ENCODE measurements around the gene PHACTR2. TPM values are rescaled to one million over a fixed set of nuclear protein-coding genes. Genes with fewer than 3 reads are reported as not detected.

PHACTR2 gene
- 3.4 to 7.0 TPM (median 4.7 TPM) in 5 replicates for total RNA-seq (2022; extraction: Qiagen RNA extraction; ENCODE audit: low read depth)

DNA sequence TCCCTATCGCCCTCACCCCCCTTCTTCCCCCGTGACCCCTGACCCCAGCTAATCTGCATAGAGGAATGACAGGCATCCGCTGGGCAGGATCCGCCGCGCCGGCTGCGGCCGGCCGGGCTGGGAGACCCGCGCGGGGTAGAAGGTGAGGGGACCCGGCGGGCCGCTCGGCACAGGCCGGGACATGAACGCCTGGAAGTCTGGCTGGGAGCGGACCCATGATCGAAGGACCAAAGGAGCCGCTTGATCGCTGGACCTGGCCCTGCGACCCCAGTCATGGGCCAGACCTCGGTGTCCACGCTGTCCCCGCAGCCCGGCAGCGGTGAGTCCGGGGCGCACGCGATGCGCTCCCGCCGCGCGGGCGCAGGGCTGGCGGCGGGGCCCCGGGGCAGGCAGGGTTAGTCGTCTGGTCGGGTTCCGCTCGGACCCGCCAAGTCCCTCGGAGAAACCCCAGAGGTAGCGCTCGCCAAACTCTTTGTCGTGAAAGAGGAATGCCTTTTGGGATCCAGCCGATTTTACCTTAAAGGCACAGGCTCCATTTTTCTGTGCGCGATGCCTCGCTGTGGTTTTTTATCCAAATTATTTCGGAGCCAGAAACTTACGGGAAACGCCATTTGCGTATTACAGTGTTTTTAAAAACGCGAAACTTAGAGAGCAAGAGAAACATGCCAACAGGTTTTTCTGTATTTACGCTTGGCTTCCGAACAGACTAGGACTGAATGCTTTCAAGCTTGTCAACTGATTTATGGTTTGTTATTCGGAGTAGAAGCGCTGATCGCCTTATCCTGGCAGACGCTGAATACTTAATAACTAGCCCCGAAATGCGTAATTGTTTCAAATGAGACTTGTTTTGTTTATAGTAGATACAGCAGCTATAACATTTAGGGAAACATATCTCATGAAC is at the start of gene PHACTR2:
TSS of gene PHACTR2 (plus strand) at position 75 of the 901 bp plus-strand sequence. CDS start at position 274, 199 bp downstream.

DNA sequence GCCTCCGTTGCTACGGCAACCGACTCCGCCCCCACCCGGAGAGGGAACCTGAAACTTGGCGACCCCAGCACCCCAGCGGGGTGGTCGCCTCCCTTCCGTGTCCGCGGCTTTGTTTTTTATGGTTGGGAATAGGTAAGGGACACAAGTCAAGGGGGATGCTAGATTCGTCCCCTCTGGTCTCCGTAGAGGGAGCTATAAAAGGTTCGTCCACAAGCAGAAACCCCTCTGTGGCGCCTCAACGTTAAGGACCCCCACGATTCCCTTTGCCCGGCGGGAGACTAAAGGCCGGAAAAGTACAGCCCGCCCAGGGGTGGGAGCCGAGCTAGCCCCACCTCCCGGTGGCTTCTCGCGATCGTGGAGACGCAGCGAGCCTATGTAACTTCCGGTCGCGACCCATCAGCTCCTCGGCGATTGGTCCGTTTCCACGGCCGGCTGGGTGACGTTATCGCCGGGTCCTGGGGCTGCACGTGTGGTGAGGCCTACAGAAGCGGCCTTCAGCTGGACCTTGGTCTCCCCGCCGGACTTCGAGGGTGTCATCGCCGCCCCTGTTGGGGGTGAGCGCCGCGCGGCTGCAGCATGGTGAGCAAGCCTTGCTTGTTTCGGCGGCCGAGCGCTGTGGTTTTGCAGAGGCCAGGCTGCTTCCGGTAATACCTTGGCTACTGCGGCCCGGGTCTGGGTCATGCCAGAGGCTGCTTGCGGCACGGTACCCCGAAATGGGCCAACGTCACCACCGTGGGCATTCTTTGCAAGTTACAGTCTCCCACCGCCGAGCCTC is 165.3 kb downstream of the PHACTR2 start, which contains the start of gene LTV1:
TSS of gene LTV1 (plus strand) at position 437 of the 775 bp plus-strand sequence. CDS start at position 577, 140 bp downstream.

DNA sequence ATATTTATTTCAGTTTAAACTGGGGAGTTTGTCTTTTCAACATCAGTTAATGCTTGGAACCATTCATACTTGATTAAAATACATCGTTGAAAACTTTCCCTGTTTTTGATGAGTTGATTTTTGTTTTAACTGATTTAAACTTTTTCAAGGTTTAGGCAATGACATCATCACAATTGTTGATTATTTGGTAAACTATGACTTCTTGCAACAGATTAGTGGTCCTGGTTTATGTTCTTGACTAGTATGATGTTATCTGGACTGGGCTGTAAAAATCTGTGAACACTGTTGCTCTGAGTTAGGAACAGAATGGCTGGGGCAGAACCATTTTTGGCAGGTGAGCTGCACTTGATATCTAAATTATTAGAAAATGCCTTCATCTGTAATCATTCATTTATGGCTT is 186.5 kb downstream of the PHACTR2 start, which contains the start of gene ZC2HC1B:
TSS of gene ZC2HC1B (plus strand) at position 241 of the 400 bp plus-strand sequence. CDS start at position 307, 66 bp downstream.

Other genes with a start within 250 kb of the PHACTR2 start
- gene ADAT2, start 227.3 kb upstream of the PHACTR2 start, total RNA-seq (2022; extraction: Qiagen RNA extraction; ENCODE audit: low read depth): 2.0 to 5.8 TPM (median 4.1 TPM) in 5 replicates
- 9.7 to 14.7 TPM (median 10.4 TPM) in 5 replicates for gene PEX3, start 227.2 kb upstream of the PHACTR2 start, total RNA-seq (2022; extraction: Qiagen RNA extraction; ENCODE audit: low read depth)
- 47.5 to 53.7 TPM (median 53.2 TPM) in 5 replicates for gene FUCA2, start 166.2 kb upstream of the PHACTR2 start, total RNA-seq (2022; extraction: Qiagen RNA extraction; ENCODE audit: low read depth)
- 31.1 to 43.0 TPM (median 36.5 TPM) in 5 replicates for gene LTV1, start 165.4 kb downstream of the PHACTR2 start, total RNA-seq (2022; extraction: Qiagen RNA extraction; ENCODE audit: low read depth)
- not detected in 5 replicates for gene ZC2HC1B, start 186.5 kb downstream of the PHACTR2 start, total RNA-seq (2022; extraction: Qiagen RNA extraction; ENCODE audit: low read depth)